NCI-H2029 treated with DMSO at 0.1 percent for 48 hours (cell line): Measurements from ENCODE around the gene TRMT2A.

ENCODE experiments used
- DNase-seq: peaks from one replicate; lab custom pipeline; 2025; lab: John Stamatoyannopoulos, UW

Gene TRMT2A

DNA sequence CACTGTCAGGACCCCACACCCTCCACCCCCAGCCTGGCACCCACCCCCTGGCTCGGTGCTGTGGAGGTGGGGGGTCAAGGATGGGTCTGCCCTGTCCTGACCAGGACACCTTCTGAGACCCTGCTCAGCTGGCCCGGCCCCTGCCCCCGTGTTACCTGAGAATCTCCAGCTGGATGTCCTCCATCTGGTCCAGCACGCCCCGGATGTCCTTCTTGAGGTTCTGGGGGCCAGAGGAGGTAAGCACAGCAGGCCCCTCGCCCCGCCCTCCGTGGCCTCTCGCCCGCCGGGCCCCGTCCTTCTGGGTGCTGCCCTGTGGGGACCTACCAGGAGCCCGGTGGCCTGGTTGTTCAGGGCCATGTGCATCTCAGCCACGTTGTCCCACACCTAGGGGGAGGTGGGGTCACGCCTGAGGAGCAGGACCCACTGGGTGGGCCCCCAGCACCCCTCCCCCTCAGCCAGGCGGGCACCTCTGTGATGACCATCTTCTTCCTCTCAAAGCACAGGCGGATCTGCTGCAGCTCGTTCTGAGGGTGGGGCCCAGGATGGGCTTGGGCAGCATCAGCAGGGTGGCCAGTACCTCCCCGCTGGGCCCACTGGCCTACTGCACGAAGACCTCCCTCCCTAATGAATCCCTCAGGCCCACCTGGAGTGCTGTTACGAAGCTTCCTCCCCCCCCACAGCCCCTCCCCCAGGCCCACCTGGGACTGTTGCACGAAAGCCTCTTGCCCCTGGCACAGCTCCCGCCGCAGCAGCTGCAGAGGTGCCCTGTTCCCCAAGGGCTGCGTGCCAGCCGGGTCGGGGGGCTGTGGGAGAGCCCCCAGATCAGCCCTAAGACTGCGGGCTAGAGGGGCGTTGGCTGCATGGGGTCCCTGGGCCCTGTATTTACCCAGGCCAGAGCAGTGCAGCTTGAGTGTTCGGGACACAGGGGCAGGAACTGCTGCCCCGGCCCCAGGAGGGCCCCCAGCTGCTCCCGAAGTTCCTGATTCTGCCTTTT is 32.5 kb upstream of the TRMT2A start:
- no peak for DNase-seq

- DNase-seq, result no peak
Observed at GRCh38 chr22:20148414-20148813, 31.4 kb upstream of the TRMT2A start.

GRCh38 chr22:20147237-20147988 is 30.4 kb upstream of the TRMT2A start:
- no peak for DNase-seq

- DNase-seq, result no peak
Observed at GRCh38 chr22:20146777-20147176, 29.8 kb upstream of the TRMT2A start.

DNA sequence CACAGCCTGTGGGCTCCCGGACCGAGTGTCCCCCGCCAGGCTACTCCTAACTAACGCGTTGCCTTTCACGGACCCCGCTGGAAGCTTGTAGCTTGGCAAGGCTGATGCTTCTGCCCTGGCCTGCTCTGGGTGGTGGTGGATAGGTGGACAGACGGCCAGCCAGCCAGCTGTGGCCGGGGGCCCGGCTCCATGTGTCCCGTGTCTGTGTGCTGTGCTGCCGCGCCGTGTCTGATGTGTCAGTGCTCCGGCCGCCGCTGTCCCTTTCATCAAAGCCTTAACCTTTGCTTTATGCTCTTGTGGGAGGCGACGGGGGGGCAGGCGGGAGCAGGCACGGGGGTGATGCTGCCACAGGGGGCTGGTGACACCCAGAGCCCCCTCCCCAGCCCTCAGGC is 28.8 kb upstream of the TRMT2A start:
- no peak for DNase-seq

- no peak for DNase-seq
Observed at GRCh38 chr22:20145206-20145831, 28.3 kb upstream of the TRMT2A start.

DNA sequence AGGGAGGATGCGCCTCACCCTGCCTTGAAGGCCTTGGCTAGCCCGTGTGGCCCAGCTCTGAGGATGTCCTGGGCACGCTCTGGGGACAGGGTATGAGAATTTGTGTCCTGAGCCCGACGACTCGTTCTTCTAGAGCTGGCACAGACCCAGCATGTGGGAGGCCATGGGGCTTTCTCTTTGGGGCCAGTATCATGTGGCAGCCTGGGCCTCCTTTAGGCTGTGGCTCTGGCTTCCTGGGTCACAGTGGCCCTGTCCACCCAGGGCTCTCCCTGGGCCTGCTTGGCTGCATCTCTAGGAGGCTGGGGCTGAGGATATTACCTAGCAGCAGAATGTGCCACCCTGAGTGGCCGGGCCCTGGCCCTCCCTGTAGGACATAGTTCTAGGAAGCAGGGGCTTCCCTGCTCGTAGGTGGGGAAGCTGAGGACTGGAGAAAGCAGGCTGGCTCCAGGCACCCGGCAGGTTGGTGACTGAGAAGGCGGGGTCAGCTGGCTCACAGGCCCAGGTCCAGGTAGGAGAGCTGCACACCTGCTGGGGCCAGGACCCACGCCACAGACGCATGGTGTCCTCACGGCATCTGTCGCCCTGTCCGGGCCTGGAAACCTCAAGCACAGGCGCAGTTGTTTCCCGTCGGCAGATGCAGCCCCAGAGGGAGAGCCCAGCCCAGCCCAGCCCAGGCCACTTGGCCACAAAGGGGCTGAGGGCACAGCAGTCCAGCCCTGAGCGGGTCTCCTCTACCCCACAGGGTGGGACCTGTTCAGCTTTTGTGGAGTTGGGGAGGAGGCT is 27.0 kb upstream of the TRMT2A start:
- no peak for DNase-seq

DNA sequence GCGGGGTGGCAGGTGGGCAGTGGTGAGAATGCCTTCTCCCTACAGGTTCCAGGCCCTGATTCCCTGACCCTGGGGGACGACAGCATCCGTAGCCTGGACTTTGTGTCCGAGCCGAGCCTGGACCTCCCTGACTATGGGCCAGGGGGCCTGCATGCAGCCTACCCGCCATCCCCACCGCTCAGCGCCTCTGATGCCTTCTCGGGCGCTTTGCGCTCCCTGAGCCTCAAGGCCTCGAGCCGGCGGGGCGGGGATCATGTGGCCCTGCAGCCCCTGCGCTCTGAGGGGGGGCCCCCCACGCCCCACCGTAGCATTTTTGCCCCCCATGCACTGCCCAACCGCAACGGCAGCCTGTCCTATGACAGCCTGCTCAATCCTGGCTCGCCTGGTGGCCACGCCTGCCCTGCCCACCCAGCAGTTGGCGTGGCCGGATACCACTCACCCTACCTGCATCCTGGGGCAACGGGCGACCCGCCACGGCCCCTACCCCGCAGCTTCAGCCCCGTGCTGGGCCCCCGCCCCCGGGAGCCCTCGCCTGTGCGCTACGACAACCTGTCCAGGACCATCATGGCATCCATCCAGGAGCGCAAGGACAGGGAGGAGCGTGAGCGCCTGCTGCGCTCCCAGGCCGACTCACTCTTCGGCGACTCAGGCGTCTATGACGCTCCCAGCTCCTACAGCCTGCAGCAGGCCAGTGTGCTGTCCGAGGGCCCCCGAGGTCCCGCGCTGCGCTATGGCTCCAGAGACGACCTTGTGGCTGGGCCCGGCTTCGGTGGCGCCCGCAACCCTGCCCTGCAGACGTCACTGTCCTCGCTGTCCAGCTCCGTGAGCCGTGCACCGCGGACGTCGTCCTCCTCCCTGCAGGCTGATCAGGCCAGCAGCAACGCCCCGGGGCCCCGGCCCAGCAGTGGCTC is 25.9 kb upstream of the TRMT2A start:
- no peak for DNase-seq

DNA sequence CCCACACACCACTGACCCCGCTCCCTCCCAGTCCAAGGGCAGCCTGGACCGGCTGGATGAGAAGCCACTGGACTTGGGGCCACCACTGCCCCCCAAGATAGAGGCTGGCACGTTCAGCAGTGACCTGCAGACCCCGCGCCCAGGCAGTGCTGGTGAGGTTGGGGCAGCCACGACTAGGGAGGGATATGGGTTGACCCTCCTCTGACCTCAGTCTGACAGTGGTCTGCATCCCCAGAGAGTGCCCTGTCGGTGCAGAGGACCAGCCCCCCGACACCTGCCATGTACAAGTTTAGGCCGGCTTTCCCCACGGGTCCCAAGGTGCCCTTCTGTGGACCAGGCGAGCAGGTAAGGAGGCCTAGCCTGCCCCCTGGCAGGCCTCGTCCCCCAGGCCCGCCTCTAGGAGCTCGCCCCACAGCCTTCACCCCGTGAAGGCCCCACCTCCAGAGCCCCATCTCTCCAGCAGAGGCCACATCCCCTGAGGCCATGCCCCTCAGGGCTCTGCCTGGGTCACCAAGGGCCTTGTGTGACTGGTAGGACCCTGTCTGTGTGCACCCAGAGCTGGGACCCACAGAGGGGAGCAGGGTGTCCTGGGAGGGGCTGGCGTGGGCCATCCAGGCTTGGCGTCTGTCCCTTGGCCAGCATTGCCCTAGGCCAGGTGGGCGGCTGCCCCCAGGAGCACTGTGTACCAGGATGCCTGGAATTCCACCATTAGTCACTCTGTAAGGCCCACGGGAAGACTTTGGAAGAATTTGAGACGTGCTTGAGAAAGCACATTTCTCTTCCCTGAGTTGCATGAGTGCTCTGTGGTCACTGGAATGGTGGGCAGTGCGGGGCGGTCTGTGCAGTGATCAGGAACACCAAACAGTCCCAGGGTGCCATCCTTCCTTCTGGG is 24.4 kb upstream of the TRMT2A start:
- no peak for DNase-seq

- no peak for DNase-seq
Observed at GRCh38 chr22:20140521-20140964, 23.5 kb upstream of the TRMT2A start.

DNA sequence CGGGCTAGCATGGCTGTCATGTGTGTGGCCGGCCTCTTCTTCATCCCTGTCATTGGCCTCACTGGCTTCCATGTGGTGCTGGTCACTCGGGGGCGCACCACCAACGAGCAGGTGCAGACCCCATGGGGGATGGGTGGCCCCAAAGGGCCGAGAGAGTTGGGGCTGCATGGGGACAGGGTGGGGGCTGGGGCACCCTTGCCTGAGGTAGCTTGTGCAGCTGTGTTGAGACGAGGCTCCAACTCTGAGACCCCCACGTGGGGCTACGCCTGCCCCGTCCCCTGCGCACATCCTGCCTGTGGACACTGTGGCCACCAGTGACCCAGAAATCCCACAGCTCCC is 23.1 kb upstream of the TRMT2A start:
- DNase-seq, result no peak

DNA sequence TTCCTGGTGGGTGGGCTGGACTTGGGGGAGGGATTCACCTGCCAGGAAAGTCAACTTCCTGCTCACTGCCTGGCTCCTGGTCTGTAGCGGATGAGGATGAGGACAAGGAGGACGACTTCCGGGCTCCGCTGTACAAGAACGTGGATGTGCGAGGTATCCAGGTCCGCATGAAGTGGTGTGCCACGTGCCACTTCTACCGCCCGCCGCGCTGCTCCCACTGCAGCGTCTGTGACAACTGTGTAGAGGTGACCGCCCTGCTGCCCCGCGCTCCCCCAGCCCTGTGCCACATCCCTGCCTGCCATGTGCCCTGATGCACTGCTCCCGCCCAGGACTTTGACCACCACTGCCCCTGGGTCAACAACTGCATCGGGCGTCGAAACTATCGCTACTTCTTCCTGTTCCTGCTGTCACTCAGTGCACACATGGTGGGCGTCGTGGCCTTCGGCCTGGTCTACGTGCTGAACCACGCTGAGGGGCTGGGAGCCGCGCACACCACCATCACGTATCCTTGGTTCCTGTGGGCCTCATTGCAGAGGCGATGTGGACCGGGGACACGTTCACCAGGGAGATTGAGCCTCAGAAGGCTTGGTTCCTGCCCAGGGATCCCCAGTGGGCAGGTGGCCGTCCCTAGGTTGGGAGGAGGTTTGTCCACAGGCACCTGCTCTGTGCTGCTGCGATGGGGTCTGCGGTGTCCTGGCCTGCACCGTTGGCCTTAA is 22.5 kb upstream of the TRMT2A start:
- DNase-seq, result no peak

- DNase-seq, result no peak
Observed at GRCh38 chr22:20138868-20139267, 21.8 kb upstream of the TRMT2A start.

- DNase-seq, result no peak
Observed at GRCh38 chr22:20138417-20138738, 21.4 kb upstream of the TRMT2A start.

- no peak for DNase-seq
Observed at GRCh38 chr22:20137671-20138416, 20.8 kb upstream of the TRMT2A start.

GRCh38 chr22:20137113-20137512 is 20.1 kb upstream of the TRMT2A start:
- DNase-seq, result no peak

- no peak for DNase-seq
Observed at GRCh38 chr22:20136603-20136873, 19.5 kb upstream of the TRMT2A start.

- no peak for DNase-seq
Observed at GRCh38 chr22:20135806-20136602, 19.0 kb upstream of the TRMT2A start.
